Common myeloid progenitor, CD34-positive (primary cell): ENCODE measurements around the gene TSC22D3.
A peak's percentile ranks its signal among the peaks of the same experiment; 100 is the strongest.

ENCODE experiments used
- CTCF ChIA-PET: fragments of 350-600 bp; sonication (Branson Sonifier 250); formaldehyde crosslinking; loops from one replicate; lab custom pipeline; 2021; ENCODE audit warnings: antibody characterized with exemption; lab: Charles Lee
- POLR2A ChIA-PET: fragments of 350-600 bp; sonication (Branson Sonifier 250); formaldehyde crosslinking; loops from one replicate; lab custom pipeline; 2021; ENCODE audit warnings: antibody characterized with exemption; lab: Charles Lee
- DNase-seq, 3 donors: peaks; one replicate each; pipeline versions ENCODE4 v3.0.0 to v3.0.0-alpha.2; 2013
- H3K27ac ChIP-seq, 2 experiments: 1 replicate in 1 of 2; 2 replicates in 1 of 2; pipeline ENCODE4 v1.7.0; 2013; ENCODE audit warnings: inconsistent platforms in 2 of 2, low read length in 2 of 2, mild to moderate bottlenecking in 2 of 2, low read depth in 1 of 2, moderate library complexity in 1 of 2; ENCODE audit not compliant: severe bottlenecking in 2 of 2, insufficient read depth in 1 of 2, poor library complexity in 1 of 2
- H3K27me3 ChIP-seq, 5 experiments: replicated peaks in 2 of 5; 1 replicate in 3 of 5; 2 replicates in 2 of 5; pipeline versions ENCODE4 v1.6.1 to v1.7.0; 2013; ENCODE audit warnings: low read length in 4 of 5, mild to moderate bottlenecking in 2 of 5, moderate library complexity in 2 of 5, inconsistent platforms in 1 of 5; ENCODE audit not compliant: insufficient read depth in 5 of 5, control insufficient read depth in 4 of 5
- H3K36me3 ChIP-seq, 4 experiments: 1 replicate in 2 of 4; 2 replicates in 2 of 4; pipeline versions ENCODE4 v1.6.1 to v1.7.0; 2013; ENCODE audit warnings: low read length in 3 of 4, control low read depth in 1 of 4, mild to moderate bottlenecking in 1 of 4; ENCODE audit not compliant: control insufficient read depth in 4 of 4, insufficient read depth in 4 of 4
- H3K4me1 ChIP-seq, 4 experiments: 1 replicate in 3 of 4; 2 replicates in 1 of 4; pipeline versions ENCODE4 v1.6.1 to v1.7.1; 2013; ENCODE audit warnings: low read length in 3 of 4, mild to moderate bottlenecking in 3 of 4, control low read depth in 1 of 4, inconsistent platforms in 1 of 4, moderate library complexity in 1 of 4; ENCODE audit not compliant: control insufficient read depth in 4 of 4, insufficient read depth in 4 of 4; ENCODE audit errors: control extremely low read depth in 1 of 4
- H3K4me3 ChIP-seq, 7 experiments: 1 replicate in 4 of 7; 2 replicates in 3 of 7; pipeline versions ENCODE4 v1.5.1 to v1.7.0; 2013; ENCODE audit warnings: mild to moderate bottlenecking in 7 of 7, low read length in 6 of 7, moderate library complexity in 6 of 7, inconsistent platforms in 2 of 7, low read depth in 2 of 7, control low read depth in 1 of 7; ENCODE audit not compliant: insufficient read depth in 4 of 7, control insufficient read depth in 1 of 7; ENCODE audit errors: extremely low read depth in 1 of 7
- H3K9me3 ChIP-seq, 5 experiments: 1 replicate in 4 of 5; 2 replicates in 1 of 5; pipeline versions ENCODE4 v1.6.1 to v1.7.1; 2013; ENCODE audit warnings: low read length in 4 of 5, mild to moderate bottlenecking in 2 of 5, inconsistent platforms in 1 of 5, low read depth in 1 of 5, moderate library complexity in 1 of 5; ENCODE audit not compliant: control insufficient read depth in 4 of 5, insufficient read depth in 2 of 5; ENCODE audit errors: control extremely low read depth in 1 of 5
- WGBS: methylation state at CpG from one replicate; pipeline ENCODE4 v1.1.5; 2013; ENCODE audit not compliant: insufficient coverage; 5-methylcytosine and 5-hydroxymethylcytosine counted together

The TSC22D3 gene

GRCh38 chrX:107726816-107727534, 48.6 kb downstream of the TSC22D3 start:
- 85% methylated on average over 7 of the region's 9 CpGs for WGBS
- H3K4me1 ChIP-seq, result peaks cover 0 to 9% (median 7%) of the 10 kb centered on the region in 4 experiments
- H3K36me3 ChIP-seq, result no peaks in the 10 kb centered on the region
- H3K9me3 ChIP-seq, result no peaks in the 10 kb centered on the region
- H3K27me3 ChIP-seq, result peaks cover 0 to 10% (median 0%) of the 10 kb centered on the region in 5 experiments
- no peak overlapping the region for H3K4me3 ChIP-seq
- CTCF ChIA-PET, result interaction anchor here (0.7 to 1.2 kb wide), 4 partner anchors 9 to 54 kb away, joined by 3 to 4 read pairs (median 3); partner anchors contain the start of gene NCBP2L
- no peak for DNase-seq
- no peak overlapping the region for H3K27ac ChIP-seq
- POLR2A ChIA-PET, result no interaction called here

- H3K27me3 ChIP-seq, result peaks cover 0 to 10% (median 0%) of the 10 kb centered on the region in 5 experiments
- DNase-seq, result no peak
- no peak overlapping the region for H3K27ac ChIP-seq
- H3K4me3 ChIP-seq, result no peak overlapping the region
- WGBS, result 96% methylated on average over 8 of the region's 9 CpGs
- no peaks in the 10 kb centered on the region for H3K36me3 ChIP-seq
- H3K9me3 ChIP-seq, result no peaks in the 10 kb centered on the region
- CTCF ChIA-PET, result interaction anchor here (0.8 to 1.2 kb wide), 3 partner anchors 12 to 53 kb away, joined by 3 to 4 read pairs (median 3); partner anchors contain the start of gene NCBP2L
- POLR2A ChIA-PET, result no interaction called here
- H3K4me1 ChIP-seq, result peaks cover 2 to 13% (median 12%) of the 10 kb centered on the region in 4 experiments
Observed at GRCh38 chrX:107725761-107726555, 49.6 kb downstream of the TSC22D3 start.

GRCh38 chrX:107724653-107725052, 50.9 kb downstream of the TSC22D3 start:
- Histone ChIP-seq H3K27ac (no peak overlapping the region), H3K36me3 (no peaks in the 10 kb centered on the region), H3K9me3 (no peaks in the 10 kb centered on the region), H3K4me1 (peaks cover 2 to 16% (median 15%) of the 10 kb centered on the region in 4 experiments), H3K27me3 (peaks cover 0 to 6% (median 0%) of the 10 kb centered on the region in 5 experiments), H3K4me3 (no peak overlapping the region)
- CTCF ChIA-PET, result interaction anchor here (0.6 to 0.7 kb wide), 2 partner anchors 59 to 67 kb away, joined by 3 read pairs; no protein-coding TSS in a partner anchor
- WGBS, result 67% methylated on average over 1 of the region's 3 CpGs
- DNase-seq, result no peak
- POLR2A ChIA-PET, result no interaction called here

- POLR2A ChIA-PET, result no interaction called here
- H3K27me3 ChIP-seq, result peaks cover 0 to 3% (median 0%) of the 10 kb centered on the region in 5 experiments
Observed at GRCh38 chrX:107723511-107723910, 52.1 kb downstream of the TSC22D3 start.

GRCh38 chrX:107721966-107722707, 53.5 kb downstream of the TSC22D3 start:
- DNase-seq, result no peak
- ChIA-PET POLR2A (interaction anchor here (0.6 kb wide), 1 partner anchor 56 kb away, joined by 4 read pairs; no protein-coding TSS in a partner anchor), CTCF (interaction anchor here (1.1 to 2.1 kb wide), 3 partner anchors 19 to 63 kb away, joined by 3 to 6 read pairs (median 5); partner anchors contain the start of gene NCBP2L)
- peaks cover 0 to 3% (median 0%) of the 10 kb centered on the region in 5 experiments for H3K27me3 ChIP-seq
- 74% methylated on average over 5 of the region's 5 CpGs for WGBS
- peaks cover 10 to 28% (median 25%) of the 10 kb centered on the region in 4 experiments for H3K4me1 ChIP-seq
- no peak overlapping the region for H3K27ac ChIP-seq
- no peaks in the 10 kb centered on the region for H3K36me3 ChIP-seq
- H3K9me3 ChIP-seq, result no peaks in the 10 kb centered on the region
- H3K4me3 ChIP-seq, result peak overlapping the region in 1 of 7 experiments; percentile 33

More at GRCh38 chrX:107723511-107723910, 52.1 kb downstream of the TSC22D3 start:
- 87% methylated on average over 3 of the region's 4 CpGs for WGBS
- Histone ChIP-seq H3K4me1 (peaks cover 2 to 16% (median 15%) of the 10 kb centered on the region in 4 experiments), H3K9me3 (no peaks in the 10 kb centered on the region), H3K27ac (no peak overlapping the region), H3K4me3 (no peak overlapping the region), H3K36me3 (no peaks in the 10 kb centered on the region)
- DNase-seq, result no peak
- CTCF ChIA-PET, result interaction anchor here (2.1 kb wide), 1 partner anchor 64 kb away, joined by 5 read pairs; no protein-coding TSS in a partner anchor

- DNase-seq, result peak in 2 of 3 donors; percentile 58 to 66
- Histone ChIP-seq H3K9me3 (no peaks in the 10 kb centered on the region), H3K27me3 (peaks cover 0 to 3% (median 0%) of the 10 kb centered on the region in 5 experiments), H3K4me3 (peak overlapping the region in 1 of 7 experiments; percentile 33), H3K36me3 (no peaks in the 10 kb centered on the region), H3K27ac (no peak overlapping the region), H3K4me1 (peaks cover 10 to 29% (median 27%) of the 10 kb centered on the region in 4 experiments)
- 28% methylated on average over 2 of the region's 9 CpGs for WGBS
- POLR2A ChIA-PET, result interaction anchor here (0.6 kb wide), 1 partner anchor 56 kb away, joined by 4 read pairs; no protein-coding TSS in a partner anchor
- CTCF ChIA-PET, result interaction anchor here (0.8 to 10.7 kb wide), 4 partner anchors 19 to 61 kb away, joined by 3 to 159 read pairs (median 4); partner anchors contain the start of gene NCBP2L
Observed at GRCh38 chrX:107721318-107721717, 54.3 kb downstream of the TSC22D3 start.
